Measurements from ENCODE around the gene TEX10. TPM values are rescaled to one million over a fixed set of nuclear protein-coding genes. Genes with fewer than 3 reads are reported as not detected.

TEX10 gene
- total and polyA plus RNA-seq, 4 donors: 24.9 to 33.5 (median 25.6) TPM

DNA sequence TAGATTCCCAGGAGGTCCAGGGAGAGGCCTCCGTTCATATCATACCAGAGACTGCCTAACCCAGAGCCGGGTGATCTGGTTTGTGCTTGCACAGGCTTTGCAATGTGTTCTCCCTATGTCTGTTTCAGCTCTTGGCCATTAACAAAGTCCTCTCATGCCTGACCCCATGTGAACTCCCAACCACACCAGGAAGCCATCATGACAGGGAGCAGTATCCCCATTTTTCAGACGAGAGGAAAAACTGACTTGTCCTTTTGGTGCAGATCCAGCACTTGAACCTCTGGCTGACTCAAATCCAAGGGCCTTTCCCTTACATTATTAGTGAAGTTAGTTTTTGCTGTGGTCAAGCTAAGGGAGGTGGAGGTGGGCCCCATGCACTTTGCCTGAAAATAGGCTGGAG lies 58.4 kb downstream of the TEX10 start:
- Histone ChIP-seq H3K9me3 (ENCODE audit: control insufficient read depth, insufficient read depth, low read length) (no peaks in the 10 kb centered on the region), H3K27ac (ENCODE audit: low read depth, low read length) (no peak overlapping the region), H3K4me1 (ENCODE audit: control insufficient read depth, insufficient read depth, low read length) (no peaks in the 10 kb centered on the region), H3K36me3 (ENCODE audit: control insufficient read depth, insufficient read depth, low read length) (peaks cover 31% of the 10 kb centered on the region), H3K4me3 (ENCODE audit: low read depth, low read length) (no peak overlapping the region), H3K27me3 (ENCODE audit: control insufficient read depth, insufficient read depth, low read length) (no peaks in the 10 kb centered on the region)
- DNase-seq (ENCODE audit: low read depth in 4 of 6, low spot score in 6 of 6): no peak
- 100% methylated on average over 2 of the region's 3 CpGs for WGBS (ENCODE audit: insufficient coverage)

GRCh38 chr9:100292414-100292813 lies 60.3 kb downstream of the TEX10 start:
- no peak for DNase-seq (ENCODE audit: low read depth in 4 of 6, low spot score in 6 of 6)
- Histone ChIP-seq H3K9me3 (ENCODE audit: control insufficient read depth, insufficient read depth, low read length) (no peaks in the 10 kb centered on the region), H3K36me3 (ENCODE audit: control insufficient read depth, insufficient read depth, low read length) (peaks cover 28% of the 10 kb centered on the region)

GRCh38 chr9:100290714-100291113 lies 62.0 kb downstream of the TEX10 start:
- Histone ChIP-seq H3K27me3 (ENCODE audit: control insufficient read depth, insufficient read depth, low read length) (no peaks in the 10 kb centered on the region), H3K4me3 (ENCODE audit: low read depth, low read length) (no peak overlapping the region), H3K36me3 (ENCODE audit: control insufficient read depth, insufficient read depth, low read length) (peaks cover 25% of the 10 kb centered on the region), H3K9me3 (ENCODE audit: control insufficient read depth, insufficient read depth, low read length) (no peaks in the 10 kb centered on the region), H3K27ac (ENCODE audit: low read depth, low read length) (no peak overlapping the region), H3K4me1 (ENCODE audit: control insufficient read depth, insufficient read depth, low read length) (no peaks in the 10 kb centered on the region)
- no peak for DNase-seq (ENCODE audit: low read depth in 4 of 6, low spot score in 6 of 6)
- 83% methylated on average over 1 of the region's 4 CpGs for WGBS (ENCODE audit: insufficient coverage)

More at GRCh38 chr9:100292414-100292813, 60.3 kb downstream of the TEX10 start:
- Histone ChIP-seq H3K4me1 (ENCODE audit: control insufficient read depth, insufficient read depth, low read length) (no peaks in the 10 kb centered on the region), H3K27me3 (ENCODE audit: control insufficient read depth, insufficient read depth, low read length) (no peaks in the 10 kb centered on the region), H3K4me3 (ENCODE audit: low read depth, low read length) (no peak overlapping the region), H3K27ac (ENCODE audit: low read depth, low read length) (no peak overlapping the region)
- WGBS (ENCODE audit: insufficient coverage): 94% methylated on average over 10 of the region's 13 CpGs

- H3K36me3 ChIP-seq (ENCODE audit: control insufficient read depth, insufficient read depth, low read length): peaks cover 13% of the 10 kb centered on the region
- DNase-seq (ENCODE audit: low read depth in 4 of 6, low spot score in 6 of 6): no peak
- WGBS (ENCODE audit: insufficient coverage): 83% methylated on average over 1 of the region's 5 CpGs
Observed at GRCh38 chr9:100287186-100287585, 65.6 kb downstream of the TEX10 start.

DNA sequence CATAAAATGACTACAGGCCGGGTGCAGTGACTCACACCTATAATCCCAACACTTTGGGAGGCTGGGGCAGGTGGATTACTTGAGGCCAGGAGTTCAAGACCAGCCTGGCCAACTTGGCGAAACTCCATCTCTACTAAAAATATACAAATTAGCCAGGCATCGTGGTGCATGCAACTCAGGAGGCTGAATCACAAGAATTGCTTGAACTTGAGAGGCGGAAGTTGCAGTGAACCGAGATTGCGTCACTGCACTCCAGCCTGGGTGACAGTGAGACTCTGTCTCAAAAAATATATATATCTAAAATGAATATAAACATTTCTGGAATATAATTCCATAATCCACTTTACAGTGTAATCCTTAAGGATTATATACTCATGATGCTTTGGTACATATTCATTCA lies 66.5 kb downstream of the TEX10 start:
- Histone ChIP-seq H3K27me3 (ENCODE audit: control insufficient read depth, insufficient read depth, low read length) (no peaks in the 10 kb centered on the region), H3K36me3 (ENCODE audit: control insufficient read depth, insufficient read depth, low read length) (peaks cover 12% of the 10 kb centered on the region), H3K4me1 (ENCODE audit: control insufficient read depth, insufficient read depth, low read length) (no peaks in the 10 kb centered on the region), H3K4me3 (ENCODE audit: low read depth, low read length) (no peak overlapping the region), H3K9me3 (ENCODE audit: control insufficient read depth, insufficient read depth, low read length) (peaks cover 3% of the 10 kb centered on the region), H3K27ac (ENCODE audit: low read depth, low read length) (no peak overlapping the region)
- DNase-seq (ENCODE audit: low read depth in 4 of 6, low spot score in 6 of 6): no peak
- WGBS (ENCODE audit: insufficient coverage): 100% methylated on average over 2 of the region's 6 CpGs

More at GRCh38 chr9:100287186-100287585, 65.6 kb downstream of the TEX10 start:
- peaks cover 3% of the 10 kb centered on the region for H3K9me3 ChIP-seq (ENCODE audit: control insufficient read depth, insufficient read depth, low read length)
- H3K4me1 ChIP-seq (ENCODE audit: control insufficient read depth, insufficient read depth, low read length): no peaks in the 10 kb centered on the region
- H3K4me3 ChIP-seq (ENCODE audit: low read depth, low read length): no peak overlapping the region
- H3K27ac ChIP-seq (ENCODE audit: low read depth, low read length): no peak overlapping the region
- H3K27me3 ChIP-seq (ENCODE audit: control insufficient read depth, insufficient read depth, low read length): no peaks in the 10 kb centered on the region

GRCh38 chr9:100285601-100286000 lies 67.1 kb downstream of the TEX10 start:
- 100% methylated on average over 3 of the region's 7 CpGs for WGBS (ENCODE audit: insufficient coverage)
- H3K9me3 ChIP-seq (ENCODE audit: control insufficient read depth, insufficient read depth, low read length): peaks cover 3% of the 10 kb centered on the region

GRCh38 chr9:100285080-100285479 lies 67.7 kb downstream of the TEX10 start:
- no peak overlapping the region for H3K27ac ChIP-seq (ENCODE audit: low read depth, low read length)

More at GRCh38 chr9:100285601-100286000, 67.1 kb downstream of the TEX10 start:
- DNase-seq (ENCODE audit: low read depth in 4 of 6, low spot score in 6 of 6): no peak
- Histone ChIP-seq H3K4me1 (ENCODE audit: control insufficient read depth, insufficient read depth, low read length) (no peaks in the 10 kb centered on the region), H3K4me3 (ENCODE audit: low read depth, low read length) (no peak overlapping the region), H3K36me3 (ENCODE audit: control insufficient read depth, insufficient read depth, low read length) (peaks cover 8% of the 10 kb centered on the region), H3K27ac (ENCODE audit: low read depth, low read length) (no peak overlapping the region), H3K27me3 (ENCODE audit: control insufficient read depth, insufficient read depth, low read length) (no peaks in the 10 kb centered on the region)

GRCh38 chr9:100284247-100284646 lies 68.5 kb downstream of the TEX10 start:
- 85% methylated on average over 6 of the region's 7 CpGs for WGBS (ENCODE audit: insufficient coverage)
- Histone ChIP-seq H3K36me3 (ENCODE audit: control insufficient read depth, insufficient read depth, low read length) (peaks cover 4% of the 10 kb centered on the region), H3K27ac (ENCODE audit: low read depth, low read length) (no peak overlapping the region), H3K4me1 (ENCODE audit: control insufficient read depth, insufficient read depth, low read length) (no peaks in the 10 kb centered on the region), H3K9me3 (ENCODE audit: control insufficient read depth, insufficient read depth, low read length) (peaks cover 3% of the 10 kb centered on the region), H3K27me3 (ENCODE audit: control insufficient read depth, insufficient read depth, low read length) (no peaks in the 10 kb centered on the region), H3K4me3 (ENCODE audit: low read depth, low read length) (no peak overlapping the region)
- no peak for DNase-seq (ENCODE audit: low read depth in 4 of 6, low spot score in 6 of 6)

More at GRCh38 chr9:100285080-100285479, 67.7 kb downstream of the TEX10 start:
- Histone ChIP-seq H3K9me3 (ENCODE audit: control insufficient read depth, insufficient read depth, low read length) (peaks cover 3% of the 10 kb centered on the region), H3K4me3 (ENCODE audit: low read depth, low read length) (no peak overlapping the region), H3K27me3 (ENCODE audit: control insufficient read depth, insufficient read depth, low read length) (no peaks in the 10 kb centered on the region), H3K4me1 (ENCODE audit: control insufficient read depth, insufficient read depth, low read length) (no peaks in the 10 kb centered on the region), H3K36me3 (ENCODE audit: control insufficient read depth, insufficient read depth, low read length) (peaks cover 4% of the 10 kb centered on the region)
- no peak for DNase-seq (ENCODE audit: low read depth in 4 of 6, low spot score in 6 of 6)

DNA sequence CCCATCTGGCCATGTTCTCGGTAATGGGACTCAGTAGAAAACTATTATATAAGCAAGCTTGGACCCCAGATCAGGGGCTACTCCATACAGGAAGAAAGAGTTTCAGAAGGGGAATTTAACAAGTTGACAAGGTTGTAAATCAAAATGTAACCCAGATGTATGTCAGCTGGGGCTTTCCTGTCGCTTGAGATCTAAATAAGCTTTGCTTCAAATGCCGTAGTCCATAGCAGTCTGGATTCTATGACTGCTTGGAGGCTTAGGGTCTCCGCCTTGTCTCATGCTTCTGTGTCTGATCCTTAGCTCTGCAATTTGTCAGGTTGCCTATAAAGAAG lies 70.4 kb downstream of the TEX10 start:
- WGBS (ENCODE audit: insufficient coverage): 93% methylated on average over 3 of the region's 4 CpGs

DNA sequence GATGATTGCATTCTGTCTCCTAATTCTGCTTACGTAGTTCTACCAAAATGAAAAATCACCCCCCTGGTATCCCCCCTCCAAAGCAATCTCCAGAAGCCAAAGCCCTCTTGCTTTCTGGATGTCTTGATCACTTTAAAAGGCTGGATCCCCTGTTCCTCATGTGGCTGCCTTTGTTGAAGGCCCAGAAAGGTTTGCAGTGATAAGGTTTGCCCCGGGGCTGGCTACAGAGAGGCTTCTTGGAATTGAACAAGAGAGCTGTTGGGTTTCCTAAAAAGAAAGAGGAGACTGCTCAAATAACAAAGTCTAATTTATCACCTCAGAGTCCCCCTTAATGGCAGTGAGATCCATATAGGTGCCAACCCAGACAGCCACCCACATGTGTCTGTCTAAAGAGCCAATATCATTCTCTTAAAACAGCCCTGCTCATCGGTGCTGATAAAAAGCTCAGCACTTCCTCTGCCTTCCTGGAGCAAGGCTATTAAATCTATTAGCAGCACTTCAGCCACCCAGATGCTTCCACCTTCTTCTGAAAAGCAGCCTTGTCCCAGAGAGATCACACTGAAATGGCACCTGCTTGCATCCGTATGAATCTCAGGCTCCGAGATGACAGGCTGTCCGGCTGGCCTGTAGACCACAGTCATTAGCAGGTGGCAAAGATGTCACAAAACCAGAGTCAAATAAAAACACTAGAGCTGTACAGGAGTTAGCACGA lies 70.9 kb downstream of the TEX10 start:
- Histone ChIP-seq H3K9me3 (ENCODE audit: control insufficient read depth, insufficient read depth, low read length) (peaks cover 3% of the 10 kb centered on the region), H3K4me3 (ENCODE audit: low read depth, low read length) (no peak overlapping the region), H3K27me3 (ENCODE audit: control insufficient read depth, insufficient read depth, low read length) (no peaks in the 10 kb centered on the region), H3K36me3 (ENCODE audit: control insufficient read depth, insufficient read depth, low read length) (peaks cover 4% of the 10 kb centered on the region), H3K27ac (ENCODE audit: low read depth, low read length) (no peak overlapping the region), H3K4me1 (ENCODE audit: control insufficient read depth, insufficient read depth, low read length) (no peaks in the 10 kb centered on the region)
- 54% methylated on average over 4 of the region's 7 CpGs for WGBS (ENCODE audit: insufficient coverage)
- DNase-seq (ENCODE audit: low read depth in 4 of 6, low spot score in 6 of 6): no peak

More for the DNA sequence above, 70.4 kb downstream of the TEX10 start:
- H3K27me3 ChIP-seq (ENCODE audit: control insufficient read depth, insufficient read depth, low read length): no peaks in the 10 kb centered on the region
- no peaks in the 10 kb centered on the region for H3K4me1 ChIP-seq (ENCODE audit: control insufficient read depth, insufficient read depth, low read length)
- no peak for DNase-seq (ENCODE audit: low read depth in 4 of 6, low spot score in 6 of 6)
- peaks cover 3% of the 10 kb centered on the region for H3K9me3 ChIP-seq (ENCODE audit: control insufficient read depth, insufficient read depth, low read length)
- peaks cover 4% of the 10 kb centered on the region for H3K36me3 ChIP-seq (ENCODE audit: control insufficient read depth, insufficient read depth, low read length)
- no peak overlapping the region for H3K27ac ChIP-seq (ENCODE audit: low read depth, low read length)
- no peak overlapping the region for H3K4me3 ChIP-seq (ENCODE audit: low read depth, low read length)

All from spinal cord (tissue), 10 donors.